Calu3 (cell line): Measurements from ENCODE around the gene KRT86. TPM values are rescaled to one million over a fixed set of nuclear protein-coding genes. Genes with fewer than 3 reads are reported as not detected.

Experiments used
- BruUV-seq: library from RNA; stranded (reverse); fragments of 400-500 nt; replicated peaks from 2 replicates; lab custom pipeline; 2021; lab: Mats Ljungman, UMichigan
- CTCF ChIA-PET: fragments of 300-600 bp; sonication (Branson Sonifier 250); formaldehyde crosslinking; loops from one replicate; lab custom pipeline; 2022; ENCODE audit warnings: antibody characterized with exemption; lab: Charles Lee
- DNase-seq: peaks from one replicate; pipeline ENCODE4 v3.0.0; 2022
- H3K27ac Mint-ChIP-seq: one replicate; pipeline ENCODE4 v1.8.0; 2022; ENCODE audit warnings: mixed read lengths; ENCODE audit not compliant: unreplicated experiment
- H3K27me3 Mint-ChIP-seq: one replicate; pipeline ENCODE4 v1.8.0; 2022; ENCODE audit warnings: mixed read lengths; ENCODE audit not compliant: unreplicated experiment
- H3K36me3 Mint-ChIP-seq: one replicate; pipeline ENCODE4 v1.8.0; 2022; ENCODE audit warnings: mild to moderate bottlenecking, moderate library complexity, mixed read lengths; ENCODE audit not compliant: insufficient read depth, unreplicated experiment
- H3K4me1 Mint-ChIP-seq: one replicate; pipeline ENCODE4 v1.8.0; 2022; ENCODE audit warnings: mild to moderate bottlenecking, low read depth, mixed read lengths; ENCODE audit not compliant: unreplicated experiment
- H3K4me3 Mint-ChIP-seq: one replicate; pipeline ENCODE4 v1.8.0; 2022; ENCODE audit warnings: mild to moderate bottlenecking, low read depth, moderate library complexity, mixed read lengths; ENCODE audit not compliant: unreplicated experiment
- H3K9me3 Mint-ChIP-seq: one replicate; pipeline ENCODE4 v1.8.0; 2022; ENCODE audit warnings: low read depth, mixed read lengths; ENCODE audit not compliant: unreplicated experiment
- CTCF ChIP-seq: fragments of 200-600 bp; IDR thresholded peaks from one replicate; pipeline ENCODE4 v1.8.0; 2022; ENCODE audit warnings: antibody characterized with exemption; ENCODE audit not compliant: unreplicated experiment
- intact Hi-C: fragments of 100-400 bp; cut with micrococcal nuclease; formaldehyde crosslinking; loops from one replicate; pipeline ENCODE4 v1.10.0; 2022; ENCODE audit not compliant: unreplicated experiment
- total RNA-seq: library from RNA; stranded (reverse); gene quantifications from 2 replicates; pipeline ENCODE4 v1.2.3, GENCODE V29; 2022

KRT86 gene
- total RNA-seq, 1 experiment from 2014 or later: 3.6 TPM

- no peak for DNase-seq
- peaks cover 12% of the 10 kb centered on the region for H3K27me3 Mint-ChIP-seq
- H3K36me3 Mint-ChIP-seq: peaks cover 58% of the 10 kb centered on the region
- H3K4me3 Mint-ChIP-seq: no peak overlapping the region
- CTCF ChIA-PET: no interaction called here
- intact Hi-C loops: no loop called here
- peaks cover 33% of the 10 kb centered on the region for H3K4me1 Mint-ChIP-seq
- TF ChIP-seq CTCF: no peak
- no TSS peak for BruUV-seq
- H3K9me3 Mint-ChIP-seq: no peaks in the 10 kb centered on the region
- H3K27ac Mint-ChIP-seq: no peak overlapping the region
Observed at GRCh38 chr12:52258335-52258901, 16.0 kb upstream of the KRT86 start.

- no TSS peak for BruUV-seq
- Mint-ChIP-seq H3K9me3 (no peaks in the 10 kb centered on the region), H3K4me3 (no peak overlapping the region), H3K4me1 (peaks cover 33% of the 10 kb centered on the region), H3K27me3 (peaks cover 12% of the 10 kb centered on the region), H3K27ac (no peak overlapping the region), H3K36me3 (peaks cover 44% of the 10 kb centered on the region)
- intact Hi-C loops: no loop called here
- DNase-seq: no peak
- CTCF ChIA-PET: no interaction called here
- TF ChIP-seq CTCF: no peak
Observed at GRCh38 chr12:52259657-52260243, 14.7 kb upstream of the KRT86 start.

GRCh38 chr12:52260361-52261207, 13.9 kb upstream of the KRT86 start:
- Mint-ChIP-seq H3K4me3 (no peak overlapping the region), H3K27ac (no peak overlapping the region), H3K27me3 (peaks cover 11% of the 10 kb centered on the region), H3K9me3 (no peaks in the 10 kb centered on the region), H3K36me3 (peaks cover 36% of the 10 kb centered on the region), H3K4me1 (peaks cover 33% of the 10 kb centered on the region)
- DNase-seq: no peak
- intact Hi-C loops: no loop called here
- CTCF ChIA-PET: no interaction called here
- TF ChIP-seq CTCF: no peak
- BruUV-seq: no TSS peak

GRCh38 chr12:52261208-52261484, 13.3 kb upstream of the KRT86 start:
- Mint-ChIP-seq H3K4me1 (peaks cover 27% of the 10 kb centered on the region), H3K4me3 (no peak overlapping the region), H3K36me3 (peaks cover 31% of the 10 kb centered on the region), H3K27ac (peak overlapping the region; percentile 22), H3K9me3 (no peaks in the 10 kb centered on the region), H3K27me3 (peaks cover 6% of the 10 kb centered on the region)
- no peak for DNase-seq
- no peak for TF ChIP-seq CTCF
- no TSS peak for BruUV-seq
- intact Hi-C loops: no loop called here
- CTCF ChIA-PET: no interaction called here
